Measurements from ENCODE around the gene TIMP1. TPM values are rescaled to one million over a fixed set of nuclear protein-coding genes. Genes with fewer than 3 reads are reported as not detected.

Gene TIMP1
- total and polyA plus RNA-seq, 3 donors from 2014 or later, result 535 to 995 (median 708) TPM

DNA sequence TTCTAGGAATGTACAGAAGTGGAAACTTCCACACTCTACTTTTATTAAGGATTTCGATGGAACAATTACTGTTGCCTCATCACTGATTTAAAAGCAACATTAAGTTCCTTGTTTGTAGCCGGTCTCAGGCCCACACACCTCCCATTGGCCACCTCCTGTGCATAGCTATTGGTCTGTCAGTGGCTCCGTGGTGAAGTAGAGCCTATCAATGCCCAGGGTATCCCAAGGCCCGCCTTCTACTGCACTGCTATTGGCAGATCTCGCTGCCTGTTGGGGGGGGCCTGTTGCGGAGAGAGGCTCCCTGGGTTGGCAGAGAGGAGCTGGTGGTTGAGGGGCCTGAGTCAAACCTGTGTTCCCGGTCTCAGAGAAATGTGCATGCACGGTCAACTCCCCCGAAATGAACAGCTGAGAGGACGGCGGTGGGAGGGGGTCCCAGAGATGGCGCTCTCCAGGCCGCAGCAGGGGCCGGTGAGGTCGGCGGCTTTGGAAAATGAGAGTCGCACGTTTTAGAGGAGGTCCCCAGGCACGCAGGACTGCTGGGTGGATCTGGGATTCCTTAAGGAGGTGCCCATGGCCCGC, 26.1 kb upstream of the TIMP1 start:
- H3K9me3 ChIP-seq, result no peaks in the 10 kb centered on the region
- no peaks in the 10 kb centered on the region for H3K36me3 ChIP-seq (ENCODE audit: low read depth, missing control alignments)
- H3K27me3 ChIP-seq, result no peaks in the 10 kb centered on the region
- 0 to 1% methylated on average over 5 to 18 of the region's 20 CpGs for WGBS, 2 donors
- TF ChIP-seq, protein P1, sequence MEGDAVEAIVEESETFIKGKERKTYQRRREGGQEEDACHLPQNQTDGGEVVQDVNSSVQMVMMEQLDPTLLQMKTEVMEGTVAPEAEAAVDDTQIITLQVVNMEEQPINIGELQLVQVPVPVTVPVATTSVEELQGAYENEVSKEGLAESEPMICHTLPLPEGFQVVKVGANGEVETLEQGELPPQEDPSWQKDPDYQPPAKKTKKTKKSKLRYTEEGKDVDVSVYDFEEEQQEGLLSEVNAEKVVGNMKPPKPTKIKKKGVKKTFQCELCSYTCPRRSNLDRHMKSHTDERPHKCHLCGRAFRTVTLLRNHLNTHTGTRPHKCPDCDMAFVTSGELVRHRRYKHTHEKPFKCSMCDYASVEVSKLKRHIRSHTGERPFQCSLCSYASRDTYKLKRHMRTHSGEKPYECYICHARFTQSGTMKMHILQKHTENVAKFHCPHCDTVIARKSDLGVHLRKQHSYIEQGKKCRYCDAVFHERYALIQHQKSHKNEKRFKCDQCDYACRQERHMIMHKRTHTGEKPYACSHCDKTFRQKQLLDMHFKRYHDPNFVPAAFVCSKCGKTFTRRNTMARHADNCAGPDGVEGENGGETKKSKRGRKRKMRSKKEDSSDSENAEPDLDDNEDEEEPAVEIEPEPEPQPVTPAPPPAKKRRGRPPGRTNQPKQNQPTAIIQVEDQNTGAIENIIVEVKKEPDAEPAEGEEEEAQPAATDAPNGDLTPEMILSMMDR (IDR thresholded peaks at IDR 0.05), result no peak
- no peak for TF ChIP-seq POLR2A (IDR thresholded peaks at IDR 0.05)
- peak; percentile 95 for DNase-seq
- no peaks in the 10 kb centered on the region for H3K4me1 ChIP-seq
- peak overlapping the region; percentile 84 to 87 for H3K27ac ChIP-seq
- intact Hi-C loops (cut with DNase I; ENCODE audit: low total_unique reads), result no loop called here
- peak overlapping the region; percentile 43 to 61 for H3K4me3 ChIP-seq

DNA sequence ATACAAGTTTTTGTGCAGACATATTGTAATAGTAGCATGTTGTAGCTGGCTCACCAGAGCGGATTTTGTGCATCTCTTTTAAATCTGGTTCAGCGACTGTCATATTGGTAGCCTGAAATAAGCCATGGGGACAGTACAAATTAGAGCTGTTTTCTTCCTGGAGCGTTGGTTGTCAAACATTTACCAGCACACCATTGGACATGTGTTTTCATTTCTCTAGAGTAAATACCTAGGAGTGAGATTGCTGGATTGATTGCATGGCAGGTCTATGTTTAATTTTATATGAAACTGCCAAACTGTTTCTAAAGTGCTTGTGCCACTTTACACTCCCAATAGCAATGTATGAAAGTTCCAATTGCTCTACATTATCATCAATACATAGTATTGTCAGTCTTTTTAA, 23.8 kb upstream of the TIMP1 start:
- TF ChIP-seq, protein P1 (IDR thresholded peaks at IDR 0.05), result no peak
- TF ChIP-seq POLR2A (IDR thresholded peaks at IDR 0.05), result no peak
- intact Hi-C loops (cut with DNase I; ENCODE audit: low total_unique reads), result no loop called here
- WGBS, 2 donors, result 97 to 100% methylated on average over 3 of the region's 3 CpGs
- no peak overlapping the region for H3K4me3 ChIP-seq
- no peak overlapping the region for H3K27ac ChIP-seq
- H3K27me3 ChIP-seq, result no peaks in the 10 kb centered on the region
- H3K4me1 ChIP-seq, result no peaks in the 10 kb centered on the region
- H3K9me3 ChIP-seq, result no peaks in the 10 kb centered on the region
- H3K36me3 ChIP-seq (ENCODE audit: low read depth, missing control alignments), result no peaks in the 10 kb centered on the region
- no peak for DNase-seq

DNA sequence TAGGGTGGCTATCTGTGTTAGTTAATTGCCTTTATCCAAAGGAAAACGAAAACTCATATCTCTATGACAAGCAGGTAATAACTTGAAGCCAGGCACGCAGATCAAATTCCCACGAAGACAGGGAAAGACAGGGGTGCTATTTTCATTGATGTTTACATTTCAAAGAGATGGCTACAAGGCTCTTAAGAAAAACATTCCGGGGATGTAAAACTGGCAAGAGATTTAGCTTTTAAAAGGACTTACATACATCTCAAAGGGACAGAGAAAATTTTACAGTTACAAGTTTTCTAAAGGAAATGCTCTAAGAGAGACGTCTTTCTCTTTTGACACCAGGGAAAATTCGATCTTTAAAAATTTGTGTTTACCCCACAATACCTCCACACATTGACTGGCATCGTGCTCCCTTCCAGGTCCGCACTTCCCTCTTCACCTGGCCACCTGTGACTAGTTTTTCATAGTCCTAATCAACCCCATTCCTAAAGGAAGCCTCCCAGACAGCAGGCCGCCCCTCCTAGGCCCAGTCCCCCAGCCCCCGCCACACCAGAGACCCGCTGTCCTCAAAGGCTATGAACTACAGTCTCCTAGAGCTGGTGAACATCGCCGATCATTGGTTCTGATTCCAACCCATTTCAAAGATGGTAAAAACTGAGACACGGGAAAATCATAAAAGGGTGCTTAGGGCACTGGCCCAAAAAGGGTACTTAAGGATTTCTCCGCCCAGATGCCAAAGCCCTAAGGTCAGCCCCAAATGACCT, 21.9 kb upstream of the TIMP1 start:
- DNase-seq, result no peak
- TF ChIP-seq POLR2A (IDR thresholded peaks at IDR 0.05), result no peak
- TF ChIP-seq, protein P1 (IDR thresholded peaks at IDR 0.05), result no peak
- Histone ChIP-seq H3K4me1 (no peaks in the 10 kb centered on the region), H3K27me3 (no peaks in the 10 kb centered on the region), H3K4me3 (peak overlapping the region; percentile 61 to 77), H3K27ac (peak overlapping the region; percentile 97 to 98), H3K9me3 (no peaks in the 10 kb centered on the region), H3K36me3 (ENCODE audit: low read depth, missing control alignments) (no peaks in the 10 kb centered on the region)
- 11 to 16% methylated on average over 14 to 15 of the region's 15 CpGs for WGBS, 2 donors
- intact Hi-C loops (cut with DNase I; ENCODE audit: low total_unique reads), result loop anchor here (10.0 kb wide), 1 partner anchor 284 kb away; no protein-coding TSS in a partner anchor

DNA sequence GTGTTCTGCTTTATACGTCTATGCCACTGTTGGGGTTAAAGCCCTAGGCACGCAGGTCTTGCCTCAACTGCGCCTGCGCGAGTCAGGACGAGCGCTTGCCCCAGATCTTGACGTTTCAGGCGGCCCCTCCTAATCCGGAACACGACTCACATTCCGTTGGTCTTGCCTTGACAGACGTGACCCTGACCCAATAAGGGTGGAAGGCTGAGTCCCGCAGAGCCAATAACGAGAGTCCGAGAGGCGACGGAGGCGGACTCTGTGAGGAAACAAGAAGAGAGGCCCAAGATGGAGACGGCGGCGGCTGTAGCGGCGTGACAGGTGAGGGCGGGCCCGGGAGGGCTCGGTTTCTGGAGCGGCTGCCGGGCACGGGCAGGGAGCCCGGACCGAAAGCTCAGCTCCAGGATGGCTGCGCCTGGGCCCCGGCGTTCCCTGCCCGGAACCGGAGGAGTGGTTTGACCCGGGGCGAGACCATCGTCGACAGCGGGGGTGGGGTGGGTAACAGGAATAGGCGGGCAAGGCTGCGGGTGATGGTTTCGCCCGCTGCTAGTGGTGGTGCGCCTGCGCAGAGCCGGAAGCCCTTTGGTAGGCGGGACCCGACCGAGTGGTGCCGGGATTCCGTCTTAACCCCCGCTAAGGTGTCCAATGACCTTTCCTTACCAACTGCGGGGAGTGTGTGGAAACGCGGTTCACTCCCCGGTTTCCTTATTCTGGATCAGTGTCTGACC, 21.1 kb upstream of the TIMP1 start, which contains the start of gene ARAF:
Gene ARAF (plus strand): TSS at position 272 of the 725 bp plus-strand sequence. CDS start 1,763 bp downstream, outside the sequence.
- peak within 1 kb of the TSS; percentile 97 to 98 for H3K27ac ChIP-seq
- TF ChIP-seq POLR2A (IDR thresholded peaks at IDR 0.05), result no peak
- TF ChIP-seq, protein P1 (IDR thresholded peaks at IDR 0.05), result no peak
- WGBS, 2 donors, result 0 to 1% methylated on average over 10 to 42 of the region's 59 CpGs
- no peaks in the 10 kb centered on the region for H3K4me1 ChIP-seq
- H3K36me3 ChIP-seq (ENCODE audit: low read depth, missing control alignments), result no peaks in the 10 kb centered on the region
- H3K9me3 ChIP-seq, result no peaks in the 10 kb centered on the region
- peak; percentile 97 for DNase-seq
- peak within 1 kb of the TSS; percentile 61 to 77 for H3K4me3 ChIP-seq
- H3K27me3 ChIP-seq, result no peaks in the 10 kb centered on the region
- intact Hi-C loops (cut with DNase I; ENCODE audit: low total_unique reads), result loop anchor here (10.0 kb wide), 1 partner anchor 284 kb away; no protein-coding TSS in a partner anchor

All from testis (tissue), 3 donors.